ENCODE data around the gene LEAP2. TPM values are rescaled to one million over a fixed set of nuclear protein-coding genes. Genes with fewer than 3 reads are reported as not detected.
A peak's percentile ranks its signal among the peaks of the same experiment; 100 is the strongest.

Gene LEAP2
- total RNA-seq, 4 donors from 2014 or later: 0.29 to 2.3 (median 0.92) TPM

GRCh38 chr5:132865668-132866341, 7.7 kb upstream of the LEAP2 start:
- DNase-seq: no peak
- H3K27me3 ChIP-seq: no peaks in the 10 kb centered on the region
- intact Hi-C loops (cut with DNase I): no loop called here
- peak overlapping the region; percentile 66 to 92 (median 89) for H3K4me3 ChIP-seq
- TF ChIP-seq CTCF (IDR thresholded peaks at IDR 0.05) (no peak), POLR2A (IDR thresholded peaks at IDR 0.05) (no peak)
- peaks cover 10 to 29% (median 14%) of the 10 kb centered on the region in 3 donors for H3K4me1 ChIP-seq
- peaks cover 0 to 33% (median 8%) of the 10 kb centered on the region in 3 donors for H3K36me3 ChIP-seq
- peak overlapping the region; percentile 94 to 97 (median 96) for H3K27ac ChIP-seq
- WGBS, 2 donors: 40 to 45% methylated on average over 20 to 22 of the region's 30 CpGs
- no peaks in the 10 kb centered on the region for H3K9me3 ChIP-seq

DNA sequence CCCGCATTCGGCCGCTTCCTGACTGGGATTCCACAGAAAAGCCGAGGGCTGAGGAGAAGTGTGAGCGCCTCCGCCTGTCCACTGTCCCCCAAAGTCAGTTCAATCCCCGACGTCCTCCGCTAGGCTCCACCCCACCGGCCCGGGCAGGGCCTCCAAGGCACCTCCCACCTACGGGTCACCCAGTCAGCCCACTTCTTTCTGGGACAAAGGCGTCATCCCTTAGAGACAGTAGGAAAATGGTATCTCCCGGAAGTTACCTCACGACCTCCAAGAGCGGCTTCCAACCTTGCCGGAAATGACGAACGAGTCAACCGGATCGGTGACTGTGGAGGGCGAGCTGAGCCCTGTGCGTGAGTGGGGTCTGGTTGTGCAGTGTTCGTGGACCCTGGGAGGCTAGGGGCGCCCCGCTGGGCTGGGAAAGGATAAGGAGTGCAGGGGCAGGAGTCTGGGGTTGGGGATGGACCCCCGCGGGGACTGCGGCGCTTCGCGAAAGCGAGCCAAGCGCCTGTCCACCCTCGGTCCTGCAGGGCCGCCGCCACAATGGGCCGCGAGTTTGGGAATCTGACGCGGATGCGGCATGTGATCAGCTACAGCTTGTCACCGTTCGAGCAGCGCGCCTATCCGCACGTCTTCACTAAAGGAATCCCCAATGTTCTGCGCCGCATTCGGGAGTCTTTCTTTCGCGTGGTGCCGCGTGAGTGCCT, 7.0 kb upstream of the LEAP2 start, which contains the start of the genes GDF9 and UQCRQ:
TSS of gene GDF9 (minus strand) at position 128 of the 704 bp plus-strand sequence. CDS start 1,936 bp downstream, outside the sequence.
TSS of gene UQCRQ (plus strand) at position 301 of the 704 bp plus-strand sequence. CDS start at position 541, 240 bp downstream.
- H3K4me3 ChIP-seq: peak within 1 kb of the TSS; percentile 66 to 92 (median 89)
- DNase-seq: peak; percentile 87
- TF ChIP-seq POLR2A (IDR thresholded peaks at IDR 0.05): peak in 3 of 4 donors; percentile 84 to 91 (median 87)
- peak in 3 of 6 experiments; percentile 16 to 29 (median 29) for TF ChIP-seq CTCF (IDR thresholded peaks at IDR 0.05)
- intact Hi-C loops (cut with DNase I): no loop called here
- peak within 1 kb of the TSS; percentile 94 to 97 (median 96) for H3K27ac ChIP-seq
- H3K9me3 ChIP-seq: no peaks in the 10 kb centered on the region
- H3K4me1 ChIP-seq: peaks cover 10 to 29% (median 14%) of the 10 kb centered on the region in 3 donors
- H3K27me3 ChIP-seq: no peaks in the 10 kb centered on the region
- H3K36me3 ChIP-seq: peaks cover 0 to 40% (median 10%) of the 10 kb centered on the region in 3 donors
- 0% methylated on average over 20 to 29 of the region's 55 CpGs for WGBS, 2 donors

GRCh38 chr5:132867046-132867451, 6.4 kb upstream of the LEAP2 start:
- no peak for DNase-seq
- WGBS, 2 donors: 0% methylated on average over 4 to 12 of the region's 13 CpGs
- intact Hi-C loops (cut with DNase I): no loop called here

DNA sequence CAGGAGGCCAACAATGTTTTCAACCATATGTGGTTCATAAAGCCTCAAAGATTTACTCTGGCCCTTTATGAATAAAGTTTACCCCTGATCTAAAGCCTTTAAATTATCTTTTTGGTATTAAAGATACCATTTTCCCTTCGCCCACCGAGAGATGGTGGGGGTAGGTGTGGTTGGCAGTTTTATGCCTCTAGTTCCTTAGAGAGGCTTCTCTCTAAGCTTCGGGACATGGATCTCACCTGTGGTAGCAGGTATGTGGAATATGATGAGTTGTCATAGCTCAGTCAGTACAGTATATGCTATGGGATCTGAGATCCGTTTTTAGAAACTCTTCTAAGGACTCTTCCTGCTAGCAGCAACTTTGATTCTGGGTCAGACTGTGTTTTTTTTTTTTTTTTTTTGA, 4.7 kb upstream of the LEAP2 start:
- no peaks in the 10 kb centered on the region for H3K9me3 ChIP-seq
- no peak overlapping the region for H3K4me3 ChIP-seq
- 73 to 90% methylated on average over 4 of the region's 4 CpGs for WGBS, 2 donors
- H3K4me1 ChIP-seq: peaks cover 10 to 29% (median 14%) of the 10 kb centered on the region in 3 donors
- intact Hi-C loops (cut with DNase I): no loop called here
- TF ChIP-seq CTCF (IDR thresholded peaks at IDR 0.05): no peak
- TF ChIP-seq POLR2A (IDR thresholded peaks at IDR 0.05): no peak
- no peak for DNase-seq
- no peak overlapping the region for H3K27ac ChIP-seq
- H3K27me3 ChIP-seq: no peaks in the 10 kb centered on the region
- peaks cover 0 to 57% (median 10%) of the 10 kb centered on the region in 3 donors for H3K36me3 ChIP-seq

More at GRCh38 chr5:132867046-132867451, 6.4 kb upstream of the LEAP2 start:
- peaks cover 10 to 29% (median 14%) of the 10 kb centered on the region in 3 donors for H3K4me1 ChIP-seq
- H3K27me3 ChIP-seq: no peaks in the 10 kb centered on the region
- TF ChIP-seq POLR2A (IDR thresholded peaks at IDR 0.05) (no peak), CTCF (IDR thresholded peaks at IDR 0.05) (no peak)
- H3K9me3 ChIP-seq: no peaks in the 10 kb centered on the region
- H3K4me3 ChIP-seq: peak overlapping the region; percentile 66 to 92 (median 89)
- H3K36me3 ChIP-seq: peaks cover 0 to 46% (median 10%) of the 10 kb centered on the region in 3 donors
- H3K27ac ChIP-seq: peak overlapping the region; percentile 94 to 97 (median 96)
